PC-9 (cell line): ENCODE results near the gene CLDN5.

Source experiments
- CTCF ChIP-seq: fragments of 200-600 bp; sonication (generic); conservative IDR thresholded peaks from 2 replicates; pipeline ENCODE4 v1.6.1; 2017; ENCODE audit warnings: mixed run types, antibody characterized with exemption, mild to moderate bottlenecking, moderate library complexity
- EZH2 ChIP-seq: fragments of 200-600 bp; sonication (generic); IDR thresholded peaks from 2 replicates; pipeline ENCODE4 v1.8.0; 2017; ENCODE audit warnings: antibody characterized with exemption, low read depth

- TF ChIP-seq CTCF, result no peak
- TF ChIP-seq EZH2, result no peak
These were observed 16.7 kb downstream of the CLDN5 start for GRCh38 chr22:19507534-19507861.
